NCI-H1048 (cell line): ENCODE measurements around the gene MRPL58.

Experiments used
- DNase-seq: peaks from one replicate; lab custom pipeline; 2025; lab: John Stamatoyannopoulos, UW

Gene MRPL58

DNA sequence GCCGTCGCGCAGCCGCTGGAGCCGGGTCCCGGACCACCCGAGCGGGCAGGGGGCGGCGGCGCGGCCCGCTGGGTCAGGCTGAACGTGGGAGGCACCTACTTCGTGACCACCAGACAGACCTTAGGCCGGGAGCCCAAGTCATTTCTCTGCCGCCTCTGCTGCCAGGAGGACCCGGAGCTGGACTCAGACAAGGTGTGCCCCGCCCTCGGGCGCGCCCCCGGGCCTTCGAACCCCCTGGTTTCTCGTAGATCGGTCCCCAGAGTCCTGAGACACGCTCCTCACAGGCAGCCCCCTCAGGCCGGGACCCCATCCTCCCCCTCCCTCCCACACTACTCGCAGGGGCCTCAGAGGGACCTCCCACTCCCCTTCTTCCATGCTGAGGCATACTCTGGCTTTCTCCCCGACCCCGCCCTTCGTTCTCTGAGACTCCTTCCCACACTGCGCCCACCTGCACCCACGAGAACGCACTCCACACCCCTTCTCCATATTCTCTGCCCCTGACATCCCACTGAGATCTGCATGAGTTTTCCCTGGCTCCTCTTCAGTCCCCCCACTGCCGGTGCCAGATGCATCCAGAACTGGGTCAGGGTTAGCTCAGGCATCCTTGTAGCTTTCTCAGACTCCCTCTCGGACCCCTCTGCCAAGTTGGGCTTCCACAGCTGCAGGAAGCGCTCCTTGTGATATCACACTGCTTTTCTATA, 35.1 kb downstream of the MRPL58 start:
- DNase-seq, result no peak

DNA sequence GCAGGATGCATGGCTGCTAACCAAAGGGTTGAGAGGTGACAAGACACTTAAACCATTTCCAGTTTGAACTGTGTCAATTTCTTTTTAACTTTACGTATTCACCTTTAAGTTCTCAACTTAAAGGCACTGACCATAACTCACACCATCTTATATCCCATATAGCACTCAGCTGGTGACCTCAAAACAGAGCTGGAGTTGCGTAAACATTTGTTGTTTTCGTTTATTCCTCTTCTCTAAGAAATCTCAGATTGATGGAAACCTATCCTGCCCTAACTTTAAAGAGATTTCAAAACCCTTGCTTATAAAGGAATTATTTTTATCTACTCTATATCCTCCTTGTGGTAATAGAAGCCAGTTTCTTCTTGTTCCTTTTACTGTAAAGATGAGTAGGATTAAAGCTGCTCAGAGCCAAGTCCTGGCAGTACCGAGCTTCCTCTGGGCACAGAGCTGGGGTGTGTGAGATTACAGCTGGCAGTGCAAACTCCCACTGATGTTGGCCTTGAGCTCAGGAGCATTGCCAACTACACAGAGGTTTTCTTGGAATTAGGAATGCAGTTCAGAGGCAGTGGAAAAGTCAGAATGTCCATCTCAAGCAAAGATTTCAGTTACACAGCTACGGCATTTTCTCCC, 35.9 kb downstream of the MRPL58 start:
- no peak for DNase-seq

DNA sequence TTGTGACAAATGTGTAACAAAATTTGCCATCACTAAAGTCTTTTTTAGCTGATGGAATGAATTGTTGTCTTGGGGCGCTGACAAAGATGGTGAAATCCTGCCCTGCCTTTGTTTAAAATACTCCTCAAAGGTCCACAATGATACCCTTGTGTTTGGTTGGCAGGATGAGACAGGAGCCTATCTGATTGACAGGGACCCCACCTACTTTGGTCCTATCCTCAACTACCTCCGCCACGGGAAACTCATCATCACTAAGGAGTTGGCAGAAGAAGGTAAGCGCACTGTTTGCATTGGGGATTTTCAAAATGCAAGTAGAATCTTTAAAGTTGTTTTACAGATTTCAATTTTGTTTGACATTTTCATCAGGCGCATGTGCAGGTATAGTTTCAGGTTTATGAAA, 36.6 kb downstream of the MRPL58 start:
- DNase-seq, result no peak

DNA sequence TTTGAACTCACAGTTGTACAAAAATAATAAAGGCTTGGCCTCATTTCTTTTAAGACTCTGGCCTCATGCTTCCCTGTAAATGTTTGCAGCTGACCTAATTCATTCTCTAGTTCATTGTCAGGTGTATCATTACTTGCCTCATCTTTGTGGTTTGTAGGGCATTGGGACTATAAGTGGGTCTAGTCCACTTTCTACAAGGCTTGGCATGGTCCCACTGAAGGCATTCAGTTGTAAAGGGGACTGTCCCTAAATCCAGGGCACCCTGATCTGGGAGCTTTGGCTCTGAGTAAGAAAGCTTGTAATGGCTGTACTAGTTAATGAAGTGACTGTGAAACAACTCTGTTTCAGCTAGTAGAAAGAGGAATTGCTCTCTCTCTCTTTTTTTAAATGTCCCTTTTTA, 37.2 kb downstream of the MRPL58 start:
- no peak for DNase-seq

DNA sequence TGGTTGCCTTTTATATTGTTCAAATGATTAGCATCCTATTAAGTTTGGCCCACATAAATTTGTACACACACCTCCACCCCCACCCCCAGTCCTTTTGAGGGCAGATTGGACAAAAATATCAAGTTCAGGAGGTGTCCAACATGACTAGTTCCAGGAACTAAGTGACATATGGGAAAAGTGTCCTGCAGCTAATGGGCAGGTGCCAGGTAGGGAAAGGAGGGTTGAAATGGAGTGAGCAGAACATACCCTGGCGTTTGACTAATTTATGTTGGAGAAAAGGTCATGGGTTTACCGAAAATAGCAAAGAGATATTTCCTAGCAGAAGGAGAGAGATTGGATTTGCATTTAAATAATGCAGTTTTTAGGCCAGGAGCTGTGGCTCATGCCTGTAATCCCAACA, 39.5 kb downstream of the MRPL58 start:
- no peak for DNase-seq

DNA sequence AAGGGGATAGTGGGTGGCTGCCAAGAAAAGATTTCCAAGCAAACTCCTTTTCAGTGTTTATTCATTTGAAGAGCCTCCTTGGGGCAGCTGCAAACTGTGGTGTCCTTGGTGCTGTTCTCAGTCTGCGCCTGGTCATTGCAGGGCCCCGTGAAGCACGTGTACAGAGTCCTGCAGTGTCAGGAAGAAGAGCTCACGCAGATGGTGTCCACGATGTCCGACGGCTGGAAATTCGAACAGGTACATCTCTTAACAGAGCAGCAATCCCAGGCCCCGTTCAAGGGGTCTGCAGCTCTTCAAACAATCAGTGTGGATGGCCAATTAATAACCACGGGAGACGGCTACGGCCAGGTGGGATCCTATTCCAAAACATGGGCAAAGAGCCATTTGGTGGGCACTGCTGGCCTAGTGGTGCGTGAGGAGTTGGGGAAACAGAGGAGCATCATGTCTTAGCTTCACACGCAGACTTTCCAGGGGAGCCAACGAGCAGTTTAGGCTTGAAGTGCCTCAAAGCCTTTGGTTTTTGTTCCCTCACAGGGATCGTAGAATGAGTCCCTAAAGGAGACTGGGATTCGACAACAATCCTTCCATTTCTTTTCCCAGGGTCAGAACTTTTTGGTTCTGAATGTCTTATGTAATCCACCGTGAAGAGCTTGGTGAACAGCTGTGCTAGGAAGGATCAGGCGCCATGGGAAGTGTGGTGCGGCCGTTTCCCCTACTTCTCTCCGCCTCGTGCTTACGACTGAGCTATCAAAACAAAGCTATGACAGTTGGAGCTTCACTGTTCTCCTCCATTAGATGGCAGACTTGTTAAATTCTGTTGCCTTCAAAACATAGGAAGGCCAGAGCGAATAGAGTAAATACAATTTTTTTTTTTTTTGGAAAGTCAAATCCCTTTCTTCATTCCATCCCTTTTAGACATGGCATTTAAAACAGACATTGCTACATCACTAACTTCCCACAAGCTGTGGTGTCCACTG, 47.2 kb downstream of the MRPL58 start:
- no peak for DNase-seq

DNA sequence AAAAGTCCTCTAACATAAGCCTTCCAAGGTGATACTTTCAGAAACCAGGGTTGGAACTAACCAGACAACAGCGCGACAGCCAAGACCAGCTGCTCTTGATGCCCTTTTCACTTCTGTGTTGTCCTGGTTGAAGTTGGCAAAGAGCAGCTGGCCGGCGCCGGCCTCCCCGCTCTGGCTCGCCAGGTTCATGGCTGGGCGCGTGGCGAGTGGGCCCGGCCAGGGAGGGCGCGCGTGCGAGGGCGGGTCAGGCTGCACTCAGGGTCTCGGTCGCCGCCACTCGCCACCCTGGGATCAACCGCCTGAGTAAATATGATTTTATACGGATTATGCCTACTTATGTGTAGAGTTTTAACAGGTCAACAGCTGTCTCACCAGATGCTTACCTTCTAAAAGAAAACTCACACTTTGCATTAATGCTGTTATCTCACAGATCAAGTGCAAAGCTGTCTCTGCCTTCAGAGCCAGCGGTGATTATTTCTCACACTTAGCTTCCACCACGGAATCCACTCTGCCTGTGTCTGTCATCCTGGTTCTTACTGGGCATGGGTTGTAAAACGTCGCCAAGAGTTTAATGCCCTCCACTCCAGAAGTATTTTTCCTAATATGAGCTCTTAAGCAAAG, 48.1 kb downstream of the MRPL58 start:
- no peak for DNase-seq

DNA sequence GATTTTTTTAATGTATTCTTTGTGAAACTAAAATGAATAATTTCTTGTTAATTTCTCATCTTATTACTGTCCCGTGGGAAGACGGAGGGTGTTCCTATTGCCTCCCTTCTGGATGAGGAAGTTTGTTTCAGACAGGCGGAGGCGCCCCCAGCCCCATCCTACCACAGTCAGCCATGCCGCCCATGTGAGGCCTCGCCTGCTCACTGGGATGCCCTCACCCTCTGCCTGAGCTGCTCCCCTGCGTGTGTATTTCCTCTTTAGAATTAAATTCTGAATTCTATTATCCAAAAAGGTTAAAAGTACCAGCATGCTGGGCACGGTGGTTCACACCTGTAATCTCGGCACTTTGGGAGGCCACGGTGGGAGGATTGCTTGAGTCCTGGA, 48.6 kb downstream of the MRPL58 start:
- DNase-seq, result no peak

DNA sequence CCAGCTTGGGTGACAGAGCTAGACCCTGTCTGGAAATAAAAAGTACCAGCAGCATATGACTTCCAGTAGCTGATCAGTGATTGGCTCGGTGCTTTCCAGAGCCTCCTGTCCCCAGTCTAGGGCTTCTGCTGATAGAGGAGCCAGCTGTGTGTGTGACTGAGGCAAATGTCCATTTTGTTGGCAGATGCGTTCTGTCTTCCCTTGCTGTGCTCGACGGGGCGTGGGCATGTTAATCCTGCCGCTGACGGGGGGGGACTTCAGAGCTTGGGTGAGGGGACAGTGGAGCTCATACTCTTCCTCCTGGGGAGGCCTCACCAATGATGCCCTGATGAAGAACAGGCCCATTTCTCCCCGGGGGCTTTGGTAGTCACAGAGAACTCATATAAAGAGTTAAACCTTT, 49.1 kb downstream of the MRPL58 start:
- no peak for DNase-seq

DNA sequence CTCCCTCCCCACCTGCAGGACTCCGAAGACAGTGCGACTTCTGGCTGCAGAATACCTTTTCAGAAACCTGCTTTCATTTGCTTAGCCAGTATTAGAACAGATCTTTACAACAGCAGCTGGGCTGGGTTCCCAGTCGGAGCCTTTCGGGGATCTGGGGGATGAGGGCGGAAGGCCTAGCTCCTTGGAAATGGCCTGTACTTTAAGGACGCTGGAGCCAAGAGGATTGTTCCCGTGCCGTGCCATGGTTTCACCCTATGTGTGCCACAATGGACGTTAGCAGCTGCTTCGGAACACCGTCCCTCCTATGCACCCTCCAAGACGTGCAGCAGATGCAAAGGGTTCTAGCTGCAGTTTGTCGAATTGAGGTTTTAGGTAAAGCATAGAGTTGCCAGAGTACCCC, 50.7 kb downstream of the MRPL58 start:
- DNase-seq, result no peak

DNA sequence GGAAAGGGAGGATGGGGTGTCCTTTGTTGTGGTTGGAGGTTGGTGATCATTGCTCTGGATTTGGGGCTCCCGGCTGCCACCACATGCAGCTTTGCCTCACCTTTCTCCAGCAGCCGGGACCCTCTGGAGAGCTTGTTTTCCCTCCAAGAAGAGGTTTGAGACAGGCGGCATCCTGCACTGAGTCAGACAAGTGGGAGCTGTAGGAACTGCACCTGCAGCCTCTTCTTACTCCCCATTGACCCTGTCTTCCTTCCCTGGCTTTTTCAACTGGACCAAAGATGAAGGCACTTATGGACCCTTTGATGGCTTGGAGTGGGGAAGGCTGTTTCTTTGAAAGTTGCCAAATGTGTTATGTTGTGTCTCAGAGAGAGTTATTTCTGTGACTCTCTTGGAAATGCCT, 51.2 kb downstream of the MRPL58 start:
- no peak for DNase-seq

DNA sequence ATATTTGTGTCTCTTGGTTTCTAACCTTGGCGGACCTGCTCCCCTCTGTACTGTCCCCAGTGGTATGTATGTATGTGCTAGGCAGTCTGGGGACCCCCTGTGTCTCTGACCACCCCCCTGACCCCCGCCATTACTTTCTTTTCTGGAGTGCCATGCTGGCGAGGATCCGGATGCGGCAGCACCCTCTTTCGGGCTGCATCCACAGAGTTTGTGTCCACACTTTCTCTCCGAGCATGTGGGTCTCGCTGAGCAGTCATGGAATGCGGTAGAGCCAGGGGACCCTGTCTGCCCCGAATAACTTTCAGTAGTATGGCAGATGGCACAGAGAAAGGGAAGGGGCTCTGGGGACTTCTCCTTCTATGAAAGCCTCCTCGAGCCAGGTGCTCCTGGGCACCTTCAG, 51.6 kb downstream of the MRPL58 start:
- no peak for DNase-seq

DNA sequence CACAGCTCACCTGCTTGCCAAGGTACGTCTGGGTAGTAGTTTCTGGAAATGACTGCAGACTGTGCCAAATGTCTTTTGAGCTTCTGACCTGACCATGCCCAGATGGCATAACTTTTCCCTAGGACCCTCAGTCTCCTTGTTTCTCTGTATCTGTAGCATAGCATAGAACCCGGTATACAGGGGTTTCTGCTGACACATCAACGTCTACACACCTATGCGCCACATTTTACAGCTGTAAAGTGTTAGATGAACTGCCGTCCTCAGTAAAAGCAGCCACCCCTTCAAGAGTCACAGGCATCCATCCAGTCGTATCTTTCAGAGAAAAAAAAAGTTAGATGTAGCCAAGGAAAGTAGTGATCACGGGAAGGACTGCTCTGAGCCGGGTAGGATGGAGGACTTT, 52.0 kb downstream of the MRPL58 start:
- DNase-seq, result no peak

DNA sequence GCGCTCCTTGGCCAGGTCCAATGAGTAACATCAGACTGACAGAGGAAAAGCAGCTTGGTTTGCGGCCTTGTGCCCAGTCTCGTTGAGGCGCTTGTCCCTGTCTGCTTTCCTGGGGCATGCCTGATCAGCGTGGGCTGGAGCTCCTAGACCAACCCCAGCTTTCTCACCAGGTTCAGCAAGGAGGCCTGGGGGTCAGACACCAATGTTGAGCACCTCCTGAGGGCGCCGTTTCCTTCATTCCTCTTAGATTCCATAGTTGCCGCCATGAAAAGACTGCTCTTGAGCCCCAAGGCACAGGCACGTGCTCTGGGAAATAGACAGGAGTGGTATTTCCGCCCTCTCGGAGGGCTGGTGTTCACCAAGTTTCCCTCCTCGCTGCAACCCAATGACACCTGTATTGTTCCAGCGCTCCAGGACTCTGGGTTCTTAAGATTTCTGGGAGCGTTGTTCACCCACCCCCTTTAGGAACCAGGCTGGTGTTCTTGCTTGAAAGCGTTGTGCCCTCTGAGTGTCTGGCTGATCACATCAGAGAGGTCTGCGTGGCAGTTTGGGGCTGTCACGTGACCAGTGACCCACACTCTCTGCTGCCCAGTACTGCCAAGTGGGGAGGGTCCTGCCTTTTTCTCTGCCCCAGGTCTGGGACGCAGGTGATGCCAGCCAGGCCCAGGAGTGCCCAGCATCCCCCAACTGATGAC, 52.5 kb downstream of the MRPL58 start:
- no peak for DNase-seq

DNA sequence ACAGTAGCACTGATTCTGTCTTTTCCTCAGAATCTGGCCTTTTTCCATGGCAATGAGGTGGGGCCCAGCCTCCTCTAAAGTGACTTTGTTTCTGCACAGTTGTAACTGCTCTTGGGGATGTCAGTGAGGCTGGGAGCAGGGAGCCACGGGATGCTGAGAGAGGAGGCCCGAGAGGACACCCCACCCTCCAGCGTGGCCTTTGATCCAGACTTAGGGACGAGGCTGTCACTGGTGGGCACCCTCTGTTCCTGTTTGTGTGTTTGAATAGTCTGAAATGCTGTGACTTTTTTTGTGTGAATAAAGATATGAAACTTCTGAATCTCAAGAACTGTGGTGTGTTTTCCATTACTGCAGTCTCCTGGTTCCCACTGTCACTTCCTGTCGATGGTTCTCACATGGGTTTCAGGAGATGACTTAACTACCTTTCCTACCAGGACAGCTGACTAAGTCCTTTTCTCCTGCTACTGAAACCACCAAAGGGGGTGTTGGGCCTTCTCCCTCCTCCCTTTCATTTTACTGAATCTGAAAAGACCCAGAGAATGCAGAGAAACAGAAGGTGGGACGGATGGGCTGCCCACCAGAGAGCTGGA, 53.2 kb downstream of the MRPL58 start:
- DNase-seq, result no peak

DNA sequence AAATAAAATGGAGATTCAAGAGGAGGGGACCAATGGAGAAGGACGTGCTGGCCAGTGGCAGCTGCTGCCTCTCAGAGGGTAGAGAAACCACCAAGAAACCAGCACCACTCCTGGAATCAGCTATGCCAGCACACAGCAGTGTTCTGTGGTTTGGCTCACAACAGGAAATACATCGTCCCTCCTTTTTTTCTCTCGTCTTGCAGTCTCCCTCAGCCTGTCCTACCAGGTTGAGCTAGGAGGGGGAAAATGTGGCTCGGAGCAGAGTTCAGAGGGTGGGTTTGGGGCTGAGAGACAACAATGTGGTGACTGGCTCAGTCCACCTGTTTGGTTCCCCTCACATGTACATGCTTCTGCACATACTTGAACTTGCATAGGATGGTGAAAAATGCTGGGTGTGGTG, 55.4 kb downstream of the MRPL58 start:
- no peak for DNase-seq

DNA sequence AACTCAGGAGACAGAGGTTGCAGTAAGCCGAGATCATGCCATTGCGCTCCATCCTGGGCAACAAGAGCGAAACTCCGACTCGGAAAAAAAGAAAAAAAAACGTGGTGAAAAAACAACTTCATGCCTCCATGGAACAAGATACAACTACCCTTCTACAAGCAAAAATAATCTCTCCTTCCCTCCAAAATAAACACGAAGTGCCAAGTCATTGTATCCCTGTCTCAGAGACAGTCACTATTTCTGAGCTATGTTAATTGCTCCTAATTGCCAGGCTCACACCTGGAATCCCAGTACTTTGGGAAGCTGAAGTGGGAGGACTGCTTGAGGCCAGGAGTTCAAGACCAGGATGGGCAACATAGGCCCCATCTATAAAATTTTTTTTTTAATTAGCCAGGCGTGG, 56.3 kb downstream of the MRPL58 start:
- no peak for DNase-seq

DNA sequence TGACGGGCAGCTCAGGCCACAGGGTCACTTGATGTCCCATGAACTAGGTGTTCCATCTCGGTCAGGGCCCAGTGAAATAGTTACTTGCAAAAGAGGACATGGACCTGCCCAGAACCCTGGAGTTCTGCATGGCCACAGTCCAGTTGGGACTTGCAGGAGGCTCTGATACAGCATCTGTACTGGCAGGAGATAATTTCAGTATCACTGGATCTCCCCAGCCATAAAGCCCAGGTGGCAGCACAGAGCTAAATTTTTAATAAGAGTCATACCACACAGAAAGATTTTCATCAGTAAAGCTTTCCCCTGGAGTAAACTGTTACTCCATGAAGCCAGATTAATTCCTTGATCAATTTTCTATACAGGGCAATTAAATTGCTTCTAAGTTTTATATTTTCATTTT, 57.3 kb downstream of the MRPL58 start:
- no peak for DNase-seq
